Measurements from ENCODE around the gene PSMB9. TPM values are rescaled to one million over a fixed set of nuclear protein-coding genes. Genes with fewer than 3 reads are reported as not detected.

The PSMB9 gene
- total and polyA plus RNA-seq, 2 of the 4 experiments (the other 2 are of a cell fraction): 9.0 to 12.8 TPM

- Histone ChIP-seq H3K9me1 (ENCODE audit: insufficient read depth, low read length) (no peaks in the 10 kb centered on the region), H2BK5ac (ENCODE audit: low read depth, low read length, poor library complexity, severe bottlenecking) (no peak overlapping the region), H2BK20ac (ENCODE audit: low read depth, low read length) (no peak overlapping the region), H3K18ac (ENCODE audit: low read depth, low read length) (no peak overlapping the region), H3K27ac (ENCODE audit: insufficient read depth, low read length) (no peak overlapping the region), H3K79me1 (ENCODE audit: low read depth in 1 of 2, low read length in 2 of 2) (peaks cover 2 to 11% of the 10 kb centered on the region in 2 experiments; a peak in 2 of 4 replicates), H4K5ac (ENCODE audit: low read depth, low read length) (no peak overlapping the region), H2BK120ac (ENCODE audit: low read depth, low read length) (no peak overlapping the region), H3K27me3 (ENCODE audit: control insufficient read depth, insufficient read depth, low read length) (no peaks in the 10 kb centered on the region), H3K4ac (ENCODE audit: low read depth, low read length) (no peak overlapping the region), H2BK15ac (ENCODE audit: low read depth, low read length) (no peak overlapping the region), H4K91ac (ENCODE audit: insufficient read depth, low read depth, low read length) (no peak overlapping the region), H4K8ac (ENCODE audit: low read depth in 2 of 2, low read length in 2 of 2) (no peak overlapping the region), H3K4me1 (ENCODE audit: control insufficient read depth, insufficient read depth, low read length) (peaks cover 6% of the 10 kb centered on the region), H2AK5ac (ENCODE audit: low read depth, low read length) (no peak overlapping the region), H2AFZ (replicated peaks; ENCODE audit: low read length, poor library complexity) (no peak overlapping the region), H3K36me3 (ENCODE audit: control insufficient read depth, insufficient read depth, low read length) (peaks cover 16% of the 10 kb centered on the region), H3K56ac (ENCODE audit: extremely low read depth, insufficient read depth, low read length) (no peak overlapping the region), H3K14ac (replicated peaks; ENCODE audit: low read depth, low read length) (no peak overlapping the region), H2AK9ac (replicated peaks; ENCODE audit: low read depth, low read length, poor library complexity) (no peak overlapping the region), H3K4me2 (ENCODE audit: low read depth, low read length) (no peak overlapping the region), H3K9me3 (ENCODE audit: control insufficient read depth, insufficient read depth, low read length) (no peaks in the 10 kb centered on the region), H3K4me3 (ENCODE audit: insufficient read depth, low read depth, low read length) (no peak overlapping the region), H4K20me1 (ENCODE audit: insufficient read depth, low read length) (no peaks in the 10 kb centered on the region), H3K23ac (ENCODE audit: low read depth, low read length) (no peak overlapping the region), H3K9ac (ENCODE audit: low read depth, low read length) (no peak overlapping the region)
- intact Hi-C loops (cut with micrococcal nuclease): no loop called here
- DNase-seq (no peak), ATAC-seq (ENCODE audit: low read depth) (no peak)
- dilution Hi-C loops (cut with HindIII; ENCODE audit: low sequenced_read_pairs, unreplicated experiment): no loop called here
- CTCF ChIA-PET: no interaction called here
- WGBS, 2 experiments (ENCODE audit: extremely low coverage in 2 of 2, insufficient read length in 1 of 2): 89% methylated on average over 1 of the region's 16 CpGs; no CpG with 5 or more reads in 1 of the 2 experiments
- BruUV-seq (replicated peaks): no TSS peak
- POLR2A ChIA-PET (ENCODE audit: unreplicated experiment): no interaction called here
- in situ Hi-C loops (cut with MboI; ENCODE audit: low sequenced_read_pairs): no loop called here
- TF ChIP-seq POLR2A (IDR thresholded peaks at IDR 0.05; ENCODE audit: low read depth, low read length) (no peak), CEBPB (IDR thresholded peaks at IDR 0.05; ENCODE audit: low read depth, low read length) (no peak), SMC3 (IDR thresholded peaks at IDR 0.05; ENCODE audit: low read depth, low read length) (no peak), MAFK (IDR thresholded peaks at IDR 0.05; ENCODE audit: low read depth, low read length) (no peak), BHLHE40 (IDR thresholded peaks at IDR 0.05; ENCODE audit: low read depth, low read length) (no peak)
- TF ChIP-seq, protein P1, sequence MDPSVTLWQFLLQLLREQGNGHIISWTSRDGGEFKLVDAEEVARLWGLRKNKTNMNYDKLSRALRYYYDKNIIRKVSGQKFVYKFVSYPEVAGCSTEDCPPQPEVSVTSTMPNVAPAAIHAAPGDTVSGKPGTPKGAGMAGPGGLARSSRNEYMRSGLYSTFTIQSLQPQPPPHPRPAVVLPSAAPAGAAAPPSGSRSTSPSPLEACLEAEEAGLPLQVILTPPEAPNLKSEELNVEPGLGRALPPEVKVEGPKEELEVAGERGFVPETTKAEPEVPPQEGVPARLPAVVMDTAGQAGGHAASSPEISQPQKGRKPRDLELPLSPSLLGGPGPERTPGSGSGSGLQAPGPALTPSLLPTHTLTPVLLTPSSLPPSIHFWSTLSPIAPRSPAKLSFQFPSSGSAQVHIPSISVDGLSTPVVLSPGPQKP (IDR thresholded peaks at IDR 0.05; ENCODE audit: borderline replicate concordance, low read depth, low read length): no peak
Measured at GRCh38 chr6:32835167-32835893, 18.7 kb upstream of the PSMB9 start.

Measured in IMR-90 (cell line).